Ovary (tissue), 9 donors: Measurements from ENCODE around the gene PBX1. TPM values are rescaled to one million over a fixed set of nuclear protein-coding genes. Genes with fewer than 3 reads are reported as not detected.

Experiments
- DNase-seq, 5 donors: peaks; one replicate each; pipeline ENCODE4 v3.0.0-alpha.2; 2019 to 2020
- H3K27ac ChIP-seq, 2 donors: fragments of 200-600 bp; one replicate each; pipeline versions ENCODE4 v1.5.1 to v1.8.0; 2019 to 2022
- H3K27me3 ChIP-seq: fragments of 200-600 bp; one replicate; pipeline ENCODE4 v1.8.0; 2022
- H3K36me3 ChIP-seq: fragments of 200-600 bp; sonication (generic); one replicate; pipeline ENCODE4 v1.5.1; 2019
- H3K4me1 ChIP-seq: one replicate; pipeline ENCODE4 v1.8.1; 2013; ENCODE audit warnings: mild to moderate bottlenecking, moderate library complexity; ENCODE audit not compliant: insufficient read depth
- H3K4me3 ChIP-seq: fragments of 200-600 bp; sonication (generic); one replicate; pipeline ENCODE4 v1.5.1; 2017
- H3K9me3 ChIP-seq, 2 donors: fragments of 200-600 bp in 1 of 2; sonication (generic) in 1 of 2; one replicate each; pipeline versions ENCODE4 v1.5.1 to v1.8.1; 2013 to 2019; ENCODE audit warnings: mild to moderate bottlenecking in 1 of 2, moderate library complexity in 1 of 2
- EP300 ChIP-seq: sonication (generic); formaldehyde crosslinking; IDR thresholded peaks from one replicate; pipeline ENCODE4 v1.6.1; 2017; ENCODE audit warnings: antibody characterized with exemption
- POLR2A ChIP-seq: fragments of 450-650 bp; IDR thresholded peaks from one replicate; pipeline ENCODE4 v1.6.1; 2017; ENCODE audit warnings: antibody characterized with exemption, mild to moderate bottlenecking, moderate library complexity
- WGBS, 3 donors: extraction: QIAGEN DNeasy Blood & Tissue Kit in 1 of 3; methylation state at CpG; one replicate each; pipeline versions ENCODE4 v1.1.5 to v1.1.7; 2013 to 2017; 5-methylcytosine and 5-hydroxymethylcytosine counted together
- intact Hi-C, 4 donors: fragments of 100-400 bp; cut with DNase I; formaldehyde crosslinking; loops; one replicate each; pipeline versions ENCODE4 v1.11.0 to v1.15.1; 2022 to 2023
- polyA plus RNA-seq, 2 donors: library from polyadenylated mRNA; stranded (reverse); fragments of 200-250 nt in 1 of 2; fragments of 350-450 nt in 1 of 2; fragmentation: Illumina TruSeq in 1 of 2; extraction: RNeasy Lipid Tissue Mini Kit (QIAGEN cat#74804) in 1 of 2; gene quantifications; one replicate each; pipeline ENCODE4 v1.2.3, GENCODE V29; 2013 to 2014
- total RNA-seq, 7 donors: library from RNA; depleted of rRNA in 2 of 7; stranded (reverse); fragments of >200 nt in 2 of 7; fragmentation: NEBNext Ultra II Directional in 3 of 7; extraction: Animal tissue kit (Norgen Biotek cat#: 25700) in 3 of 7; gene quantifications; one replicate each; pipeline versions ENCODE4 v1.1.0 to v1.2.4, GENCODE V29; 2016 to 2023
- TF ChIP-seq, protein P1 (sequence below), 3 donors: fragments of 450-650 bp in 2 of 3; fragments of 200-600 bp in 1 of 3; IDR thresholded peaks; one replicate each; pipeline versions ENCODE4 v1.5.1 to v1.8.0; 2016 to 2022; ENCODE audit warnings: antibody characterized with exemption in 3 of 3, mild to moderate bottlenecking in 1 of 3
- donor health status: DM: no; HTN: no; CAD: no; lungs with moderate emphysema.
- donor health status: DM: no; HTN: no; CAD: no.
- donor health status: Bipolar disorder and iron deficiency.
- donor health status: DM: yes; HTN: yes; CAD: no.
- donor health status: DM: no; HTN: no; CAD: no.
- donor health status: DM: yes; HTN: yes; CAD: no.

Gene PBX1
- total and polyA plus RNA-seq, 9 donors, result 43.7 to 220 (median 142) TPM

GRCh38 chr1:164689672-164690511 is 130.9 kb downstream of the PBX1 start:
- H3K4me3 ChIP-seq, result no peak overlapping the region
- H3K4me1 ChIP-seq, result peaks cover 4% of the 10 kb centered on the region
- no peak for DNase-seq
- no peaks in the 10 kb centered on the region for H3K9me3 ChIP-seq
- no peaks in the 10 kb centered on the region for H3K27me3 ChIP-seq
- WGBS, 3 donors, result 69 to 72% (median 72%) methylated on average over 13 of the region's 13 CpGs
- H3K27ac ChIP-seq, result no peak overlapping the region
- TF ChIP-seq, protein P1, sequence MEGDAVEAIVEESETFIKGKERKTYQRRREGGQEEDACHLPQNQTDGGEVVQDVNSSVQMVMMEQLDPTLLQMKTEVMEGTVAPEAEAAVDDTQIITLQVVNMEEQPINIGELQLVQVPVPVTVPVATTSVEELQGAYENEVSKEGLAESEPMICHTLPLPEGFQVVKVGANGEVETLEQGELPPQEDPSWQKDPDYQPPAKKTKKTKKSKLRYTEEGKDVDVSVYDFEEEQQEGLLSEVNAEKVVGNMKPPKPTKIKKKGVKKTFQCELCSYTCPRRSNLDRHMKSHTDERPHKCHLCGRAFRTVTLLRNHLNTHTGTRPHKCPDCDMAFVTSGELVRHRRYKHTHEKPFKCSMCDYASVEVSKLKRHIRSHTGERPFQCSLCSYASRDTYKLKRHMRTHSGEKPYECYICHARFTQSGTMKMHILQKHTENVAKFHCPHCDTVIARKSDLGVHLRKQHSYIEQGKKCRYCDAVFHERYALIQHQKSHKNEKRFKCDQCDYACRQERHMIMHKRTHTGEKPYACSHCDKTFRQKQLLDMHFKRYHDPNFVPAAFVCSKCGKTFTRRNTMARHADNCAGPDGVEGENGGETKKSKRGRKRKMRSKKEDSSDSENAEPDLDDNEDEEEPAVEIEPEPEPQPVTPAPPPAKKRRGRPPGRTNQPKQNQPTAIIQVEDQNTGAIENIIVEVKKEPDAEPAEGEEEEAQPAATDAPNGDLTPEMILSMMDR (IDR thresholded peaks at IDR 0.05), result no peak
- TF ChIP-seq EP300, result no peak
- TF ChIP-seq POLR2A, result no peak
- no peaks in the 10 kb centered on the region for H3K36me3 ChIP-seq
- intact Hi-C loops, result no loop called here

DNA sequence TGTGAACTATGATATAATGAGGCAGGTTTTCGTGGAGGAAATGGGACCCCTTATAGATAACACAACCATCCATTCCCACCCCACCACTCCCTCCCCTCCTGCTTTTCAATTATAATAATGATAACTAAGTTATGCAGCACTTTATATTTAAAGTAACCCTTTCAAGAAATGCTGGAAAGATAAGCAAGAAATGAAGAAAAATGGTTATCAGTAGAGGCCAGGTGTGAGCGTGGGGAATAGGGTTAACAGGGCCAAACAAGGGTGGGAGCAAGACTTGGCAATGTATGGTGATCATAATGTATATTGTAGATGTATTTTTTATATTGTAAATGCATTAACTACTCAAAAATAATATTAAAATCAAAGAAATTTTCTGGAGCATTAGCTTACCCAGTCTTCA is 133.4 kb downstream of the PBX1 start:
- TF ChIP-seq EP300, result no peak
- TF ChIP-seq POLR2A, result no peak
- TF ChIP-seq, protein P1 (IDR thresholded peaks at IDR 0.05), result no peak
- Histone ChIP-seq H3K27me3 (no peaks in the 10 kb centered on the region), H3K9me3 (no peaks in the 10 kb centered on the region), H3K27ac (no peak overlapping the region), H3K4me1 (peaks cover 2% of the 10 kb centered on the region), H3K36me3 (no peaks in the 10 kb centered on the region), H3K4me3 (no peak overlapping the region)
- no peak for DNase-seq
- intact Hi-C loops, result no loop called here
- 81 to 88% (median 83%) methylated on average over 2 of the region's 2 CpGs for WGBS, 3 donors

- H3K4me3 ChIP-seq, result no peak overlapping the region
- no peak overlapping the region for H3K27ac ChIP-seq
- no peaks in the 10 kb centered on the region for H3K36me3 ChIP-seq
- DNase-seq, result no peak
- intact Hi-C loops, result no loop called here
- TF ChIP-seq, protein P1 (IDR thresholded peaks at IDR 0.05), result no peak
- TF ChIP-seq POLR2A, result no peak
- no peak for TF ChIP-seq EP300
- H3K27me3 ChIP-seq, result no peaks in the 10 kb centered on the region
- 88 to 89% (median 88%) methylated on average over 4 of the region's 4 CpGs for WGBS, 3 donors
- H3K9me3 ChIP-seq, result no peaks in the 10 kb centered on the region
- H3K4me1 ChIP-seq, result peaks cover 2% of the 10 kb centered on the region
These were observed 134.8 kb downstream of the PBX1 start for GRCh38 chr1:164693564-164694359.

DNA sequence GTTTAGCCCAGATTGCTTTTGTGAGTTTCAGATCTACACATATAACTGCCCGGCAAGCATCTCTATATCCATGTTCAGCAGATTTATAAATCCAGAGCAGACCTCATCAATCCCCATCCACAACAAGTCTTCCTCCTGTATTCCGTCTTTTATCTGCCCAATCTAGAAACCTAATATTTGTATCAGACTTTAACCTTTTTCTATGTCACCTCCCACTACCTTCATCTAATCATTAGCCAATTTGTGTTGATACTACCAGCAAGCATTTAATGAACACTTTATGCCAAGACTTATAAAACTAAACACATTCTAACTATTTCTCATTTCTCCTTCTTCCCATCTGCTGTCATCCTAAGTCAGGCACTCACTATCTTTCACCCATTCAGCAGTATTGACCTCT is 135.5 kb downstream of the PBX1 start:
- 94 to 97% (median 96%) methylated on average over 2 of the region's 2 CpGs for WGBS, 3 donors
- TF ChIP-seq POLR2A, result no peak
- TF ChIP-seq, protein P1 (IDR thresholded peaks at IDR 0.05), result no peak
- TF ChIP-seq EP300, result no peak
- Histone ChIP-seq H3K36me3 (no peaks in the 10 kb centered on the region), H3K27ac (no peak overlapping the region), H3K27me3 (no peaks in the 10 kb centered on the region), H3K4me3 (no peak overlapping the region), H3K4me1 (peaks cover 2% of the 10 kb centered on the region), H3K9me3 (no peaks in the 10 kb centered on the region)
- intact Hi-C loops, result no loop called here
- DNase-seq, result no peak
